Measurements from ENCODE around the gene RPS24.

The RPS24 gene

GRCh38 chr10:78028438-78029268 lies 5.0 kb upstream of the RPS24 start:
- no peak for DNase-seq

DNA sequence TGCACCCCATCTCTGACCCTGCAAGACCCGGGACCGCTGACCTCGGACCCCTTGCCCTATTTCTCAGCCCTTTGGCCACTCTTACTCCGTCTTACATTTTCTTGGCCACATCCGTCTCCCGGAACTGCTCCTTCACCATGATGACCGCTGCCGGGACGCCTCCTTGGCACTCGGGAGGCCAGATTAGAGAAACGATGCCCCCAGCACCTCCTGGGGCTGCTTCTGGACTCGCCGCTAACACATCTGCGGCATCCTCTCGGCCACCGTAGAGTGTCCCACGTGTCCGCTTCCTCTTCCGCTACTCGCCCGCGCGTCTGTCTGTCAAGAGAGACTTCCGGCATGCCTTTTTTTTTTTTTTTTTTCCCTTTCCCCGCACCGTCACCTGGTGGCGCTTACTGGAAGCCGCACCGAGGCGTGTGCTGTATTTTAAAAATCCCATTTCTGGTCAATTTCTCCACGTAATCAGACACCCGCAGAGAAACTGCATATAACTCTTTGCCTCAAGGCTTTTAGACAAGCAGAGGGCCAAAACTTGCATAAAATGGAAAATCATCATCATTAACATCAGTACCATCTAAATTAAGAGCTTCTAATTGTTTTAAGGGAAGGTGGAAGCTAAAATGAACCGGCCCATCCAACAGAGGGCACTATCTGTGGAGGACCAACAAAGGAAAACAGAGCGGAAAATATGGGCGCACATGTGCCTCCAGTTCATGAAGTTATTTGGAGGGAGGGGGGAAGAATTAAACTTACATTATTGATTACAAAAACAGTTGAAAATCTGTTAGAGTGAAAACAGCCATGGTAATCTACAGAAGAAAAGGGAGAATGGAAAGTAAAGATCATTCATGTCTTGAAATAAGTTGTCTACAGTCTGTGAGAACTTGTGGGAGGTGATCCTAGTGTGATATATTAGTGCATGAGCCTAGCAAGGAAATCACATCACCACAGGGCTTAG lies 4.1 kb upstream of the RPS24 start, which contains the start of gene POLR3A:
Gene POLR3A, minus strand, starts transcription at position 247 of the 958 bp plus-strand sequence. Its CDS starts 108 bp downstream, at position 139.
- peak; percentile 81 to 96 (median 84) for DNase-seq

DNA sequence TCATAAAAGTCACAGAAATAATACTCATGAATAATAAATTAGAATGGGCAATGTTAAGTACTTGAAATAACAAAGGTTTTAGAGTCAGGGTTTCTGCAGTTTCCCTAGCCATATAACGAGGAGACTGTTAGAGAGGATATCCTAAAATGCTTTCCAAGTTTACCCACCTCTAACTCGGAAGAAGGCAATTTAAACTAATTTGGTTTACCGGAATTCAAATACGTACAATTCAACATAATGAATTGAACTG lies 351 bp upstream of the RPS24 start:
- DNase-seq = no peak

DNA sequence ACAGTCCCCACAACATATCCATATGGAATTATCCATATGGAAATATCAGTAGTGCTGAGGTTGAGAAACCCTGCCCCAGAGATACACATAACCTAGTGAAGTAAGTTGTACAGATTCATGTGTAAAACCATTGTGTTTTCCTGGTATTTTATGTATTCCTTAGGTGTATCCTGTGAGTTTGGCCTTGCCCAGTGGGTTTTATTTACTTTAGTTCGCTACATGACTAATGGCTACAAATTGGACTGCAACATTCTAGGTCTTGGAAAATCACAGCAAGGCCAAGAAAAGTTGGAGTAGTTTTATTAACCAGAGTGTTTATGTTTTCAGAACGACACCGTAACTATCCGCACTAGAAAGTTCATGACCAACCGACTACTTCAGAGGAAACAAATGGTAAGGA lies 1.4 kb downstream of the RPS24 start:
- DNase-seq = peak in 1 of 3 experiments; percentile 59

GRCh38 chr10:78035437-78035836 lies 1.8 kb downstream of the RPS24 start:
- DNase-seq = peak in 1 of 3 experiments; percentile 59

DNA sequence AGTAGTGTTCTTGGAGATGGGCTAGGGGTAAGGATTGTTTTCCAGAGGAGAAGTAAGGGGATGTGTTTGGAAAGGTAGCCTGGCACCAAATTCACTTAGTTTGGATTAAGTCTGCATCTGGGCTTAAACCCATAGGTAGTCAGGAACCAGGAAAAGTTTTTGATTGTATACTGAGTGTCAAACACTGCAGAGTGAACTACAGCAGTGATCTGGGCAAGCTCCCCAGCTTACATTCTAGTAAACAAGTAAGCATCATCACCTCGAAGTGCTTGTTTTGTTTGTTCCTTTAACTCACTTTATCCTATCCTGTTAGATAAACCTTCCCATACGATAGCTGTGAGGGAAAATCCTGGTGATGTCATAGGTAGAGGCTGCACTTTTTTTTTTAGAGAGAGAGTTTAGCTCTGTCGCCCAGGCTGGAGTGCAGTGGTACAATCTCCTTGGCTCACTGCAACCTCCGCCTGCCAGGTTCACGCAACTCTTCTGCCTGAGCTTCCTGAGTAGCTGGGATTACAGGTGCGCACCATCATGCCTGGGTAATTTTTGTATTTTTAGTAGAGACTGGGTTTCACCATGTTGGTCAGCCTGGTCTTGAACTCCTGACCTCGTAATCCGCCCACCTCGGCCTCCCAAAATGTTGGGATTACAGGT lies 2.4 kb downstream of the RPS24 start:
- DNase-seq = no peak

GRCh38 chr10:78038105-78038504 lies 4.4 kb downstream of the RPS24 start:
- DNase-seq = no peak

GRCh38 chr10:78038791-78039547 lies 5.3 kb downstream of the RPS24 start:
- DNase-seq = no peak

DNA sequence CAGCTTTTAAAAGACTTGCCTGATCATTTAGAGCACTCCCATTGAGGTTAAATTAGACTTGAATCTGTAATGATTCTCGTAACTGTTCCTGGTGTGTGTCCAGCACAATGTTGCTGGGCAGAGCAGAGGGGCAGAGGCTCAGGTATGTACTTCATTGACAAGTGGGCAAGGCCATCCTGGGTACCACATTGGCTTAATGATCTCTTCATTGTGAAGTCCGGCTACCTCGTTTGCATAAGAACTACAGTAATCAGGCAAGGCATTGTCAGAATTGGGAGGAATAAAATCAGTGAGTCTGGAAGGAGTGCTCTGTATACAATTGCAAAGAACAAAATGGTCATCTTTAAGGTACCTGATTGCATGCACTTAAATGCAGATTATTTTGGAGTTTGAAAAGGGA lies 6.1 kb downstream of the RPS24 start:
- no peak for DNase-seq

DNA sequence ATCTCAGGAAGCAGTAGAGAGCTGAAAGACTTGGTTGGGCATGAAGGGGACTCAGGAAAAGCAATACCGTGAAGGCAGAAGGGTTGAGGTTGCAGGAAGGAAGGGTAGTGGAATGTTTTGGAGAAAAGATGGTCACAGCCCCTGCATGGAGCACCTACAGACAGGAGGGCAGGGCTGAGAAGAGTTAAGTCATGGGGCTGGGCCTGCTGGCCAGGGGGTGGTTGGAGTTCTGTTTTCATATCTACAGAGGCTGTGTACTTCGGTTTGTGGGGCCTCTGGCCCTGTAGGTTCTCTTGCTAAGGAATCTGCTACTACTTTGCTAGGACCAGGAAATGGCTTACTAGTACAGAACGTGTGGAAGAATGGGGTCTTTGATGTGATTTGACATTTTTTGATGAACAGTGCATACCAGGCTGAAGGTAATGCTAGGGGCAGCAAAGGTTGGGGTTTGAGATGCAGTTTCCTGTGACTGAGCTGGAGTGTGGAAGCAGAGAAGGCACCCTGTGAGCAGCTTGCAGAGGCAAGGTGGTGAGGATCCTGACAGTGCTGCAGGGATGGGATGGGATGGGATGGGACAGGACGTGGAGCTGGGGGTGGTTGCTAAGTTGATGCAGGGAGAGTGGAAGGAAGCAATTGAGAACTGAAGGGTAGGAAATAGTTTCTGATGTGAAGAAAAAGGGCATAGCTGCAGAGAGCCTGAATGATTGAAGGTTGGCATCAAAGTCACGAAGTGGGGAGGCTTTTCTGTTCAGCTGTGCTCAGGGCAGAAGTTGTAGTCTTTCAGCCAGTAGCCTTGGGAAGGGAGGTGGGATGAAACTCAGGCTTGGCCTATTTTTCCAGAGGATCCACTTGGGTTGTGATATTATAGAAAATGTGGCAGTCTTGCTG lies 7.8 kb downstream of the RPS24 start:
- DNase-seq = no peak

DNA sequence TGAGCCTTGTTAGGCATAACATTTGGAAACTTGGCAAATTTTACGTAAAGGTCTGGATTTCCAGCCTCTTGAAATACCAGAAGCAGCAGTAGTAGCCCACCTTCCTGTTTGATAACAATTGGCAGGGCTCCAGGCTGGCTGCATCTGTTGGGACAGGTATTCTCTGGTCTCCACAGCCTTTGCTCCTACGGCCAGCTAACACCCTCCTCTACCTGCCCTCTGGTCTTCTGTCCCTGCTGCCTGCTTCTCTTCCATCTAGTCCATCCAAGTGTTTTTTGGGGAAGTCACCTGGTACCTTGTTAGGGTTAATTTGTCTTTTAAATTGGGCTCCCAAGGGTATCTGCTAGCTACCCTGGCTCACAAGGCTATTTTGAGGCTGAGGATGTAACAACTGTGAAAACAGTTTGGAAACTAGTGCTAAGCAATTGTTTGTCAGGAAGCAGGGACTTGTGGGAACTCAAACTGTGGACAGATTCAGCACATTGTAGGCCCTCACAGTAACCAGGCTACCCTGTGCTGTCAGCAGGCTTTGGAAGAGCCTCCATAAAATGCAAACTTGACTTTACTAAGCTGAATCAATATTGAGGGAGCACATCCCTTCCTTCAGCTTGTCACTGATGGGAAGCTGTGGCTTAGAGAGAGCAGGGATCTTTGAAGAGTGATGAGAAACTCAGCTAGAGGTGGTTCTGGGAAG lies 8.5 kb downstream of the RPS24 start:
- no peak for DNase-seq

DNA sequence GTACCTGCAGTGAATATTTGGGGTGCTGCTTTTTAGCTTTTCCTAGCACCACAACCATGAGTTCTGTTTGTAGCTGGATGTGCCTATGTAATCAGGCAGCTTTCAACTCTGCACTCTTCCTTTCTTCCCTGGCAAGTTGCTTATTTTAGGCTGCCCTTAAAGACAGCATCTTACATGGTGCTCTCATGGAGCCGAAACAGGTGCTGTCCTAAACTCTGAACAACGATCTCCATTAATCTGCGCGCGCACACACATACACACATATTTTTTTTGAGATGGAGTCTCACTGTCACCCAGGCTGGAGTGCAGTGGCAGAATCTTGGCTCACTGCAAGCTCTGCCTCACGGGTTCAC lies 9.1 kb downstream of the RPS24 start:
- DNase-seq = no peak

DNA sequence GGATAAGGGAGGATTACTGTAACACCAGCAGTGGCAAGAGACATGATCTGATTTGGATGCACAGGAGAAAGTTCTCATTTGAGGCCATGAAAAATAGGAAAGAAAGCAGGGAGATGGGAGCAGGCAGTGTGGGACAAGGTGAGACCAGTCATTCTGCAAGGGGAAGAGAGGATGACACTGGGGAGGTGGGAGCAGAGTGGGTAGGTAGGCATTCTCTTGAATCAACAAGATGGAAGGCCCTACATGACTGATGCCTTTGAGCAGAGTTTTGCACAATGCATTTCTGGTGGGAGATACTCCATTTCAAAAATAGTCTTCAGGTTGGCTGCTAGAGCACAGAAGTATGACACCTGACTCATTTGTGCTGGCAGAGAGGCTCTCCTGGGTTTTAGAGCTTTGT lies 10.5 kb downstream of the RPS24 start:
- no peak for DNase-seq

- no peak for DNase-seq
Measured at GRCh38 chr10:78044699-78045098, 11.0 kb downstream of the RPS24 start.

DNA sequence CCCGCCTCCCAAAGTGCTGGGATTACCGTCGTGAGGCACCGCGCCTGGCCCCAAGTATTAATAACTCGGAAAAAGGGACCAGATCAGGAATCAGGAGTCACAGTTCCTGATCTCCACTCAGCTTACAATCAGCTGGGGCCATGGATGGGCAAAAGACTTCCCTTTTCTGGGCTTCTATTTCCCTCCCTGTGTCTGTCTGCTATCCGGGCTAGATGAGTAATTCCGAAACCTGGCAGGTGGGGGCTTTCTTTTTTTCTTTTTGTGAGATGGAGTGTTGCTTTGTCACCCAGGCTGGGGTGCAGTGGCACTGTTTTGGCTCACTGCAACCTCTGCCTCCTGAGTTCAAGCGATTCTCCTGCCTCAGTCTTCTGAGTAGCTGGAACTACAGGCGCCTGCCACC lies 11.6 kb downstream of the RPS24 start:
- DNase-seq = no peak

GRCh38 chr10:78045856-78046255 lies 12.2 kb downstream of the RPS24 start:
- DNase-seq = no peak

GRCh38 chr10:78046711-78047269 lies 13.1 kb downstream of the RPS24 start:
- no peak for DNase-seq

GRCh38 chr10:78047314-78047891 lies 13.7 kb downstream of the RPS24 start:
- peak; percentile 65 to 87 (median 86) for DNase-seq

- no peak for DNase-seq
Measured at GRCh38 chr10:78049851-78050250, 16.2 kb downstream of the RPS24 start.

GRCh38 chr10:78053211-78053868 lies 19.7 kb downstream of the RPS24 start:
- no peak for DNase-seq
